ENCODE results near the gene LHCGR. TPM values are rescaled to one million over a fixed set of nuclear protein-coding genes. Genes with fewer than 3 reads are reported as not detected.

LHCGR gene
- total and polyA plus RNA-seq, 8 donors = not detected

DNA sequence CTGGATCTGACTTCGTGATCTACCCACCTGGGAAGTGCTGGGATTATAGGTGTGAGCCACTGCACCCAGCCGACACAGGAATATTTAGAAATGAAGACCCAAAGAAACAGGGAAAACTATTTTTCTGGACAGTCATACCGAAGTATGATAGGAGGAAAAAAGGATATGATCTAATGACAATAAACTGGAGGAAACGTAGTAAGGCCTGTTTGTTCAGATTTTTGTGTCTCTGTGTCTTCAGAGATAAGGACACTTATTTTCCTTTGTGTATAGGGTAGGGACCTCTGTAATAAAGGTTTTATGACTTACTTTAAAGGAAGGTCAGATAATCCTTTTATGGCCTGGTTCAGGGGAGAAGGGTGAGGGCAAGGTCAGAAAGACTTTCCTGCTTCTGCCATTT is 81.9 kb downstream of the LHCGR start:
- no peak overlapping the region for H3K4me3 ChIP-seq

DNA sequence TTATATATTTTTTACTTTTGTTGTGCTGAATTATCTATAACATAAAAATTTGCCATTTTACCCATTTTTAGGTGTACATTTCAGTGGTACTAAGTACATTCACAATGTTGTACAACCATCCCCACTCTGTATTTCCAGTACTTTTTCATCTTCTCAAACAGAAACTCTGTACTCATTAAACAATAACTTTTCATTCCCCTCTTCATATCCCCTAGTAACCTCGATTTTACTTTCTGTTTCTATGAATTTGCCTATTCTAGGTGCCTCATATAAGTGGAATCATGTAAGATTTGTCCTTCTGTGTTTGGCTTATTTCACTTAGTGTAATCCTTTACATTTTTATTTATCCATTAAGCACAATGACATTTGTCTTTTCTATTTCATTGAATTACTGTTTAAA is 86.5 kb downstream of the LHCGR start:
- ATAC-seq = no peak
- no peaks in the 10 kb centered on the region for H3K27me3 ChIP-seq
- 48 to 49% methylated on average over 1 of the region's 1 CpG for WGBS, 2 donors
- no peak overlapping the region for H3K27ac ChIP-seq
- H3K4me1 ChIP-seq = no peaks in the 10 kb centered on the region
- H3K4me3 ChIP-seq = no peak overlapping the region
- H3K9me3 ChIP-seq = no peaks in the 10 kb centered on the region
- intact Hi-C loops (cut with DNase I) = no loop called here
- DNase-seq = no peak
- FAIRE-seq = no peak
- TF ChIP-seq, protein P1, sequence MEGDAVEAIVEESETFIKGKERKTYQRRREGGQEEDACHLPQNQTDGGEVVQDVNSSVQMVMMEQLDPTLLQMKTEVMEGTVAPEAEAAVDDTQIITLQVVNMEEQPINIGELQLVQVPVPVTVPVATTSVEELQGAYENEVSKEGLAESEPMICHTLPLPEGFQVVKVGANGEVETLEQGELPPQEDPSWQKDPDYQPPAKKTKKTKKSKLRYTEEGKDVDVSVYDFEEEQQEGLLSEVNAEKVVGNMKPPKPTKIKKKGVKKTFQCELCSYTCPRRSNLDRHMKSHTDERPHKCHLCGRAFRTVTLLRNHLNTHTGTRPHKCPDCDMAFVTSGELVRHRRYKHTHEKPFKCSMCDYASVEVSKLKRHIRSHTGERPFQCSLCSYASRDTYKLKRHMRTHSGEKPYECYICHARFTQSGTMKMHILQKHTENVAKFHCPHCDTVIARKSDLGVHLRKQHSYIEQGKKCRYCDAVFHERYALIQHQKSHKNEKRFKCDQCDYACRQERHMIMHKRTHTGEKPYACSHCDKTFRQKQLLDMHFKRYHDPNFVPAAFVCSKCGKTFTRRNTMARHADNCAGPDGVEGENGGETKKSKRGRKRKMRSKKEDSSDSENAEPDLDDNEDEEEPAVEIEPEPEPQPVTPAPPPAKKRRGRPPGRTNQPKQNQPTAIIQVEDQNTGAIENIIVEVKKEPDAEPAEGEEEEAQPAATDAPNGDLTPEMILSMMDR (IDR thresholded peaks at IDR 0.05) = no peak
- no peaks in the 10 kb centered on the region for H3K36me3 ChIP-seq

More for the DNA sequence above, 81.9 kb downstream of the LHCGR start:
- Histone ChIP-seq H3K27me3 (no peaks in the 10 kb centered on the region), H3K9me3 (no peaks in the 10 kb centered on the region), H3K36me3 (no peaks in the 10 kb centered on the region), H3K4me1 (no peaks in the 10 kb centered on the region), H3K27ac (no peak overlapping the region)
- intact Hi-C loops (cut with DNase I) = no loop called here
- no peak for DNase-seq
- ATAC-seq = no peak
- TF ChIP-seq, protein P1 (IDR thresholded peaks at IDR 0.05) = no peak
- WGBS, 2 donors = 67 to 86% methylated on average over 4 of the region's 4 CpGs
- no peak for FAIRE-seq

DNA sequence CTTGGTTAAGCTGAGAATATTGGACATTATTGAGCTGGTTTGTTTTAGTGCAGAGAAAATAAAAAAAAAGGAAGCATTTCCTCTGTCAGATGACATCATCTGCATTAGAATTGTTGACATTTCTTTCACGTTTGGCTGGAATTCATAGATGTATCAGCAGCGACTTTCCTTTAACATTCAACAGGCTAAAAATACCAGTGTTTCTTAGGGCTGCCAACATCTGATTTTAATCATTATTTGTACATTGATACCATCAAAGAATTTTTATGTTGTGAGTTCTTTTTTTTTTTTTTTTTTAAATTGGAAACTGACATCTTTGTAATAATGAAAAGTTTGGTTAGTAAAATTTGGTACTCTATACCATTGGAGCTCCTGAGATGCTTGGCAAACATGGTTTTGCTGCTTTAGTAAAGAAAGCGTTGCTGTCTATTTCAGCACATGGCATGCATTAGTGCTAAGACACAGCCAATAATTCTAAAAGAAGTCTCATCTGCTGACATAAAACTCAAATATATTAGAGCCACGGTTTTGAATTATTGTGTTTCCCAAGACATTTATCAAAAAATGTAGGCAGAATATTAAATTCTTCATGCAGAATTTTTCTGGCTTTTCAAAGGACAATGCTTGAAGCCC is 104.2 kb downstream of the LHCGR start:
- WGBS, 2 donors = 28 to 31% methylated on average over 4 of the region's 4 CpGs
- no peak for FAIRE-seq

DNA sequence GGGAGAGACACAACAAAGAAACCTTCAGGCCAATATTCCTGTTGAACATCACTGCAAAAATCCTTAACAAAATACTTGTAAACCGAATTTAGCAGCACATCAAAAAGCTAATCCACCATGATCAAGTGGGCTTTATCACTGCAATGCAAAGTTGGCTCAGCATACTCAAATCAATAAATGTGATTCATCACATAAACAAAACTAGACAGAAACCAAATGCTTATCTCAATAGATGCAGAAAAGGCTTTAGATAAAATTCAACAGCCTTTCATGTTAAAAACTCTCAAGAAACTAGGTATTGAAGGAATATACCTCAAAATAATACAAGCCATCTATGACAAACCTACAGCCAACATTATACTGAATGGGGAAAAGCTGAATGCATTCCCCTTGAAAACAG is 117.3 kb downstream of the LHCGR start:
- Histone ChIP-seq H3K4me3 (no peak overlapping the region), H3K4me1 (no peaks in the 10 kb centered on the region), H3K36me3 (no peaks in the 10 kb centered on the region), H3K27ac (no peak overlapping the region), H3K27me3 (no peaks in the 10 kb centered on the region), H3K9me3 (no peaks in the 10 kb centered on the region)
- DNase-seq (no peak), ATAC-seq (no peak), FAIRE-seq (no peak)
- 20 to 21% methylated on average over 1 of the region's 1 CpG for WGBS, 2 donors
- TF ChIP-seq, protein P1 (IDR thresholded peaks at IDR 0.05) = no peak
- intact Hi-C loops (cut with DNase I) = no loop called here

More for the DNA sequence above, 104.2 kb downstream of the LHCGR start:
- ATAC-seq = no peak
- Histone ChIP-seq H3K4me3 (no peak overlapping the region), H3K36me3 (no peaks in the 10 kb centered on the region), H3K27me3 (no peaks in the 10 kb centered on the region), H3K9me3 (no peaks in the 10 kb centered on the region), H3K4me1 (no peaks in the 10 kb centered on the region), H3K27ac (no peak overlapping the region)
- TF ChIP-seq, protein P1 (IDR thresholded peaks at IDR 0.05) = no peak
- no peak for DNase-seq
- intact Hi-C loops (cut with DNase I) = no loop called here

Other genes with a start within 250 kb of the LHCGR start
- 1 to 10 TPM; 1.2 to 4.9 (median 2.4) TPM for gene STON1, start 225.6 kb downstream of the LHCGR start, total RNA-seq
- gene STON1, start 225.6 kb downstream of the LHCGR start, polyA plus RNA-seq = 1 to 10 TPM; 1.7 to 1.9 TPM
- under 1 TPM in 1 of 6 donors, not detected in 5; 0.17 TPM for gene GTF2A1L, start 137.9 kb downstream of the LHCGR start, total RNA-seq
- gene GTF2A1L, start 137.9 kb downstream of the LHCGR start, polyA plus RNA-seq = under 1 TPM in 1 of 2 donors, not detected in 1; 0.42 TPM

Measured in pancreas (tissue), 10 donors.